ENCODE results near the gene RERE. TPM values are rescaled to one million over a fixed set of nuclear protein-coding genes. Genes with fewer than 3 reads are reported as not detected.
A peak's percentile ranks its signal among the peaks of the same experiment; 100 is the strongest.

The RERE gene
- total RNA-seq, 2 donors from 2014 or later, result 48.0 to 50.5 TPM

GRCh38 chr1:8560611-8561544 lies 256.6 kb downstream of the RERE start:
- Mint-ChIP-seq H3K9me3 (no peaks in the 10 kb centered on the region), H3K4me3 (no peak overlapping the region), H3K36me3 (ENCODE audit: low read depth) (peaks cover 12% of the 10 kb centered on the region), H3K27ac (no peak overlapping the region), H3K27me3 (no peaks in the 10 kb centered on the region), H3K4me1 (peaks cover 2% of the 10 kb centered on the region)
- ATAC-seq (replicated peaks), result peak; percentile 73

GRCh38 chr1:8560035-8560434 lies 257.4 kb downstream of the RERE start:
- Mint-ChIP-seq H3K27ac (no peak overlapping the region), H3K27me3 (no peaks in the 10 kb centered on the region), H3K9me3 (no peaks in the 10 kb centered on the region), H3K4me1 (peaks cover 9% of the 10 kb centered on the region), H3K36me3 (ENCODE audit: low read depth) (peaks cover 20% of the 10 kb centered on the region), H3K4me3 (no peak overlapping the region)
- no peak for ATAC-seq (replicated peaks)

GRCh38 chr1:8555582-8555981 lies 261.9 kb downstream of the RERE start:
- Mint-ChIP-seq H3K9me3 (no peaks in the 10 kb centered on the region), H3K4me1 (peaks cover 18% of the 10 kb centered on the region)

GRCh38 chr1:8554956-8555534 lies 262.4 kb downstream of the RERE start:
- Mint-ChIP-seq H3K27ac (peak overlapping the region; percentile 64), H3K4me1 (peaks cover 18% of the 10 kb centered on the region)

More at GRCh38 chr1:8555582-8555981, 261.9 kb downstream of the RERE start:
- Mint-ChIP-seq H3K27ac (peak overlapping the region; percentile 64), H3K4me3 (peak overlapping the region; percentile 15), H3K36me3 (ENCODE audit: low read depth) (peaks cover 22% of the 10 kb centered on the region), H3K27me3 (no peaks in the 10 kb centered on the region)
- peak; percentile 79 for ATAC-seq (replicated peaks)

GRCh38 chr1:8552820-8553397 lies 264.5 kb downstream of the RERE start:
- peaks cover 23% of the 10 kb centered on the region for H3K4me1 Mint-ChIP-seq
- ATAC-seq (replicated peaks), result no peak
- no peak overlapping the region for H3K4me3 Mint-ChIP-seq
- H3K36me3 Mint-ChIP-seq (ENCODE audit: low read depth), result peaks cover 22% of the 10 kb centered on the region
- no peaks in the 10 kb centered on the region for H3K9me3 Mint-ChIP-seq
- no peak overlapping the region for H3K27ac Mint-ChIP-seq
- H3K27me3 Mint-ChIP-seq, result no peaks in the 10 kb centered on the region

More at GRCh38 chr1:8554956-8555534, 262.4 kb downstream of the RERE start:
- no peaks in the 10 kb centered on the region for H3K9me3 Mint-ChIP-seq
- H3K36me3 Mint-ChIP-seq (ENCODE audit: low read depth), result peaks cover 22% of the 10 kb centered on the region
- H3K27me3 Mint-ChIP-seq, result no peaks in the 10 kb centered on the region
- H3K4me3 Mint-ChIP-seq, result peak overlapping the region; percentile 15
- ATAC-seq (replicated peaks), result peak; percentile 77

GRCh38 chr1:8551613-8552489 lies 265.6 kb downstream of the RERE start:
- no peaks in the 10 kb centered on the region for H3K9me3 Mint-ChIP-seq
- no peaks in the 10 kb centered on the region for H3K27me3 Mint-ChIP-seq
- peaks cover 24% of the 10 kb centered on the region for H3K4me1 Mint-ChIP-seq
- H3K36me3 Mint-ChIP-seq (ENCODE audit: low read depth), result peaks cover 17% of the 10 kb centered on the region
- H3K4me3 Mint-ChIP-seq, result no peak overlapping the region
- peak overlapping the region; percentile 0 for H3K27ac Mint-ChIP-seq
- ATAC-seq (replicated peaks), result no peak

- no peak overlapping the region for H3K4me3 Mint-ChIP-seq
- H3K4me1 Mint-ChIP-seq, result peaks cover 23% of the 10 kb centered on the region
- H3K27ac Mint-ChIP-seq, result no peak overlapping the region
- no peaks in the 10 kb centered on the region for H3K27me3 Mint-ChIP-seq
- ATAC-seq (replicated peaks), result no peak
- peaks cover 12% of the 10 kb centered on the region for H3K36me3 Mint-ChIP-seq (ENCODE audit: low read depth)
- H3K9me3 Mint-ChIP-seq, result no peaks in the 10 kb centered on the region
Observed at GRCh38 chr1:8551057-8551456, 266.4 kb downstream of the RERE start.

- Mint-ChIP-seq H3K4me1 (peaks cover 19% of the 10 kb centered on the region), H3K36me3 (ENCODE audit: low read depth) (peaks cover 11% of the 10 kb centered on the region), H3K9me3 (no peaks in the 10 kb centered on the region), H3K4me3 (no peak overlapping the region), H3K27me3 (no peaks in the 10 kb centered on the region), H3K27ac (no peak overlapping the region)
- ATAC-seq (replicated peaks), result no peak
Observed at GRCh38 chr1:8547791-8548190, 269.6 kb downstream of the RERE start.

GRCh38 chr1:8545078-8545477 lies 272.4 kb downstream of the RERE start:
- peak overlapping the region; percentile 95 for H3K27ac Mint-ChIP-seq
- peaks cover 29% of the 10 kb centered on the region for H3K4me1 Mint-ChIP-seq
- peak overlapping the region; percentile 76 for H3K4me3 Mint-ChIP-seq
- peak; percentile 81 for ATAC-seq (replicated peaks)
- no peaks in the 10 kb centered on the region for H3K27me3 Mint-ChIP-seq
- H3K36me3 Mint-ChIP-seq (ENCODE audit: low read depth), result peaks cover 16% of the 10 kb centered on the region
- no peaks in the 10 kb centered on the region for H3K9me3 Mint-ChIP-seq

- peak; percentile 78 for ATAC-seq (replicated peaks)
- peak overlapping the region; percentile 76 for H3K4me3 Mint-ChIP-seq
Observed at GRCh38 chr1:8544644-8545043, 272.8 kb downstream of the RERE start.

GRCh38 chr1:8543965-8544364 lies 273.5 kb downstream of the RERE start:
- ATAC-seq (replicated peaks), result no peak
- H3K36me3 Mint-ChIP-seq (ENCODE audit: low read depth), result peaks cover 17% of the 10 kb centered on the region
- H3K9me3 Mint-ChIP-seq, result no peaks in the 10 kb centered on the region
- H3K4me3 Mint-ChIP-seq, result peak overlapping the region; percentile 76
- H3K27ac Mint-ChIP-seq, result peak overlapping the region; percentile 95
- peaks cover 34% of the 10 kb centered on the region for H3K4me1 Mint-ChIP-seq
- no peaks in the 10 kb centered on the region for H3K27me3 Mint-ChIP-seq

More at GRCh38 chr1:8544644-8545043, 272.8 kb downstream of the RERE start:
- peak overlapping the region; percentile 95 for H3K27ac Mint-ChIP-seq
- H3K4me1 Mint-ChIP-seq, result peaks cover 31% of the 10 kb centered on the region
- H3K9me3 Mint-ChIP-seq, result no peaks in the 10 kb centered on the region
- H3K27me3 Mint-ChIP-seq, result no peaks in the 10 kb centered on the region
- peaks cover 17% of the 10 kb centered on the region for H3K36me3 Mint-ChIP-seq (ENCODE audit: low read depth)

- ATAC-seq (replicated peaks), result no peak
- Mint-ChIP-seq H3K9me3 (no peaks in the 10 kb centered on the region), H3K4me3 (no peak overlapping the region), H3K27ac (no peak overlapping the region), H3K36me3 (ENCODE audit: low read depth) (peaks cover 17% of the 10 kb centered on the region), H3K27me3 (no peaks in the 10 kb centered on the region), H3K4me1 (peaks cover 33% of the 10 kb centered on the region)
Observed at GRCh38 chr1:8541961-8542521, 275.4 kb downstream of the RERE start.

GRCh38 chr1:8540971-8541370 lies 276.5 kb downstream of the RERE start:
- Mint-ChIP-seq H3K27me3 (no peaks in the 10 kb centered on the region), H3K4me1 (peaks cover 33% of the 10 kb centered on the region), H3K4me3 (peak overlapping the region; percentile 72), H3K36me3 (ENCODE audit: low read depth) (peaks cover 17% of the 10 kb centered on the region), H3K9me3 (no peaks in the 10 kb centered on the region), H3K27ac (peak overlapping the region; percentile 96)
- ATAC-seq (replicated peaks), result peak; percentile 19
